Caki2 (cell line): Measurements from ENCODE around the gene QPRT. TPM values are rescaled to one million over a fixed set of nuclear protein-coding genes. Genes with fewer than 3 reads are reported as not detected.
"Not testable (repeated sequence)": the region's sequence is repeated elsewhere in the genome, so short reads cannot be mapped to it uniquely, and the experiment has no call there.

Source experiments
- DNase-seq: peaks from one replicate; pipeline ENCODE4 v3.0.0-alpha.2; 2015; ENCODE audit warnings: low read depth
- in situ Hi-C: cut with HindIII; loops from 2 replicates; pipeline ENCODE4 v1.10.0; 2016; ENCODE audit warnings: low sequenced_read_pairs, low pct_unique_long_range_greater_than_20kb, mixed read lengths
- total RNA-seq: library from RNA; depleted of rRNA; stranded (reverse); fragments of >200 nt; shearing (Covaris generic); gene quantifications from 2 replicates; pipeline ENCODE4 v1.2.3, GENCODE V29; 2014; ENCODE audit warnings: low replicate concordance

QPRT gene
- total RNA-seq, 1 experiment from 2014 or later = 57.5 TPM

GRCh38 chr16:29702269-29702668 lies 23.3 kb downstream of the QPRT start:
- in situ Hi-C loops = no loop called here

GRCh38 chr16:29705030-29705429 lies 26.1 kb downstream of the QPRT start:
- peak; percentile 32 for DNase-seq
- in situ Hi-C loops = no loop called here

More at GRCh38 chr16:29702269-29702668, 23.3 kb downstream of the QPRT start:
- DNase-seq = no peak

- DNase-seq, in situ Hi-C loops: not testable (repeated sequence)
Measured at GRCh38 chr16:29707160-29707559, 28.2 kb downstream of the QPRT start.

- in situ Hi-C loops = no loop called here
- no peak for DNase-seq
Measured at GRCh38 chr16:29708917-29709600, 30.1 kb downstream of the QPRT start.

- in situ Hi-C loops, DNase-seq: not testable (repeated sequence)
Measured at GRCh38 chr16:29709657-29710056, 30.7 kb downstream of the QPRT start.

GRCh38 chr16:29710227-29711219 lies 31.5 kb downstream of the QPRT start:
- DNase-seq = peak; percentile 64
- in situ Hi-C loops = no loop called here

GRCh38 chr16:29712809-29713208 lies 33.8 kb downstream of the QPRT start:
- in situ Hi-C loops = no loop called here

GRCh38 chr16:29714396-29714795 lies 35.4 kb downstream of the QPRT start:
- no peak for DNase-seq
- in situ Hi-C loops = no loop called here

More at GRCh38 chr16:29712809-29713208, 33.8 kb downstream of the QPRT start:
- DNase-seq = no peak

GRCh38 chr16:29714972-29715371 lies 36.0 kb downstream of the QPRT start:
- in situ Hi-C loops = no loop called here

GRCh38 chr16:29717113-29717512 lies 38.1 kb downstream of the QPRT start:
- in situ Hi-C loops = no loop called here
- no peak for DNase-seq

More at GRCh38 chr16:29714972-29715371, 36.0 kb downstream of the QPRT start:
- no peak for DNase-seq

GRCh38 chr16:29719063-29719462 lies 40.1 kb downstream of the QPRT start:
- in situ Hi-C loops = no loop called here
- DNase-seq = no peak

GRCh38 chr16:29720703-29721102 lies 41.7 kb downstream of the QPRT start:
- no peak for DNase-seq
- in situ Hi-C loops = no loop called here

- in situ Hi-C loops = not testable (repeated sequence)
- peak; percentile 72 for DNase-seq
Measured at GRCh38 chr16:29721167-29721879, 42.3 kb downstream of the QPRT start.

GRCh38 chr16:29726845-29727377 lies 47.9 kb downstream of the QPRT start:
- in situ Hi-C loops = no loop called here
- DNase-seq = no peak

GRCh38 chr16:29727452-29727851 lies 48.5 kb downstream of the QPRT start:
- no peak for DNase-seq
- in situ Hi-C loops = no loop called here

- in situ Hi-C loops = no loop called here
- peak; percentile 61 for DNase-seq
Measured at GRCh38 chr16:29729116-29729521, 50.1 kb downstream of the QPRT start.

GRCh38 chr16:29730649-29731048 lies 51.7 kb downstream of the QPRT start:
- in situ Hi-C loops = no loop called here
- DNase-seq = no peak
